Measurements from ENCODE around the gene CPA2.

DNA sequence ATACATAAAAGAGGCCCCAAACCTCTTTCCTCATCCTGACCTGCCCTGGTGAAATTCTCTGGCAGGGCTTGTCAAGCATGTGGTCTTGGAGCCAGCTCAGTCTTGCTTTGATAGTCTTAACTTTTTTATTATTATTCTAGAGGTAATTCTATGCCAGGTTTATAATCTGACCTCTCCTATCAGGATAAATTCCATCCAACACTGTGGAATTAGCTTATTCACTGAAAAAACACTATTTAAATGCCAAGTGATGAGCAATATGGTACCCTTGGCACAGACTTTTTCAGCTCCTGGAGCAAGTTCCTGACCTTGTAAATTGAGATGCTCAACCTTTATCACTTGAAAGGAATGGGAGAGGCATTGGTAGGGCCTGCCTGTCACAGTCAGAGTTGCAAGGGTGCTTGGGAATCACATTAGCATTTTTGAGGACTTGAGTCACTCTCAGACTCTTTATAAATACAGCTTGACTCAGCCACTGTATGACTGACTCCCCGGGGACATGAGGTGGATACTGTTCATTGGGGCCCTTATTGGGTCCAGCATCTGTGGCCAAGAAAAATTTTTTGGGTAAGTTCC lies 26.1 kb downstream of the CPA2 start, which contains the start of gene CPA4:
- TF ChIP-seq, protein P1, sequence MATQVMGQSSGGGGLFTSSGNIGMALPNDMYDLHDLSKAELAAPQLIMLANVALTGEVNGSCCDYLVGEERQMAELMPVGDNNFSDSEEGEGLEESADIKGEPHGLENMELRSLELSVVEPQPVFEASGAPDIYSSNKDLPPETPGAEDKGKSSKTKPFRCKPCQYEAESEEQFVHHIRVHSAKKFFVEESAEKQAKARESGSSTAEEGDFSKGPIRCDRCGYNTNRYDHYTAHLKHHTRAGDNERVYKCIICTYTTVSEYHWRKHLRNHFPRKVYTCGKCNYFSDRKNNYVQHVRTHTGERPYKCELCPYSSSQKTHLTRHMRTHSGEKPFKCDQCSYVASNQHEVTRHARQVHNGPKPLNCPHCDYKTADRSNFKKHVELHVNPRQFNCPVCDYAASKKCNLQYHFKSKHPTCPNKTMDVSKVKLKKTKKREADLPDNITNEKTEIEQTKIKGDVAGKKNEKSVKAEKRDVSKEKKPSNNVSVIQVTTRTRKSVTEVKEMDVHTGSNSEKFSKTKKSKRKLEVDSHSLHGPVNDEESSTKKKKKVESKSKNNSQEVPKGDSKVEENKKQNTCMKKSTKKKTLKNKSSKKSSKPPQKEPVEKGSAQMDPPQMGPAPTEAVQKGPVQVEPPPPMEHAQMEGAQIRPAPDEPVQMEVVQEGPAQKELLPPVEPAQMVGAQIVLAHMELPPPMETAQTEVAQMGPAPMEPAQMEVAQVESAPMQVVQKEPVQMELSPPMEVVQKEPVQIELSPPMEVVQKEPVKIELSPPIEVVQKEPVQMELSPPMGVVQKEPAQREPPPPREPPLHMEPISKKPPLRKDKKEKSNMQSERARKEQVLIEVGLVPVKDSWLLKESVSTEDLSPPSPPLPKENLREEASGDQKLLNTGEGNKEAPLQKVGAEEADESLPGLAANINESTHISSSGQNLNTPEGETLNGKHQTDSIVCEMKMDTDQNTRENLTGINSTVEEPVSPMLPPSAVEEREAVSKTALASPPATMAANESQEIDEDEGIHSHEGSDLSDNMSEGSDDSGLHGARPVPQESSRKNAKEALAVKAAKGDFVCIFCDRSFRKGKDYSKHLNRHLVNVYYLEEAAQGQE (IDR thresholded peaks at IDR 0.05), result no peak
- TF ChIP-seq, protein P2, sequence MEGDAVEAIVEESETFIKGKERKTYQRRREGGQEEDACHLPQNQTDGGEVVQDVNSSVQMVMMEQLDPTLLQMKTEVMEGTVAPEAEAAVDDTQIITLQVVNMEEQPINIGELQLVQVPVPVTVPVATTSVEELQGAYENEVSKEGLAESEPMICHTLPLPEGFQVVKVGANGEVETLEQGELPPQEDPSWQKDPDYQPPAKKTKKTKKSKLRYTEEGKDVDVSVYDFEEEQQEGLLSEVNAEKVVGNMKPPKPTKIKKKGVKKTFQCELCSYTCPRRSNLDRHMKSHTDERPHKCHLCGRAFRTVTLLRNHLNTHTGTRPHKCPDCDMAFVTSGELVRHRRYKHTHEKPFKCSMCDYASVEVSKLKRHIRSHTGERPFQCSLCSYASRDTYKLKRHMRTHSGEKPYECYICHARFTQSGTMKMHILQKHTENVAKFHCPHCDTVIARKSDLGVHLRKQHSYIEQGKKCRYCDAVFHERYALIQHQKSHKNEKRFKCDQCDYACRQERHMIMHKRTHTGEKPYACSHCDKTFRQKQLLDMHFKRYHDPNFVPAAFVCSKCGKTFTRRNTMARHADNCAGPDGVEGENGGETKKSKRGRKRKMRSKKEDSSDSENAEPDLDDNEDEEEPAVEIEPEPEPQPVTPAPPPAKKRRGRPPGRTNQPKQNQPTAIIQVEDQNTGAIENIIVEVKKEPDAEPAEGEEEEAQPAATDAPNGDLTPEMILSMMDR (IDR thresholded peaks at IDR 0.05), result no peak
- TF ChIP-seq POLR2A (IDR thresholded peaks at IDR 0.05; ENCODE audit: low read length), result no peak
- no peak for TF ChIP-seq HDAC2 (IDR thresholded peaks at IDR 0.05)

All from A549 (cell line).